IPS-20b (cell line): ENCODE measurements around the gene TFIP11.
"Not testable (repeated sequence)": the region's sequence is repeated elsewhere in the genome, so short reads cannot be mapped to it uniquely, and the experiment has no call there.

ENCODE experiments used
- H3K27ac ChIP-seq: one replicate; pipeline ENCODE4 v1.5.1; 2013; ENCODE audit warnings: low read length
- H3K27me3 ChIP-seq: 2 replicates; pipeline ENCODE4 v1.6.1; 2013; ENCODE audit warnings: mild to moderate bottlenecking, low read length, inconsistent platforms; ENCODE audit not compliant: insufficient read depth
- H3K36me3 ChIP-seq: 2 replicates; pipeline ENCODE4 v1.6.1; 2013; ENCODE audit warnings: low read depth, mild to moderate bottlenecking, inconsistent platforms, low read length, moderate library complexity; ENCODE audit not compliant: insufficient read depth
- H3K4me1 ChIP-seq: 2 replicates; pipeline ENCODE4 v1.6.1; 2013; ENCODE audit warnings: mild to moderate bottlenecking, control low read depth, inconsistent platforms, low read length, moderate library complexity; ENCODE audit not compliant: insufficient read depth
- H3K4me3 ChIP-seq: 2 replicates; pipeline ENCODE4 v1.5.1; 2013; ENCODE audit warnings: mild to moderate bottlenecking, low read length, inconsistent platforms
- H3K9ac ChIP-seq: 2 replicates; pipeline ENCODE4 v1.6.1; 2013; ENCODE audit warnings: low read depth, mild to moderate bottlenecking, inconsistent platforms, low read length, moderate library complexity
- H3K9me3 ChIP-seq: 2 replicates; pipeline ENCODE4 v1.6.1; 2013; ENCODE audit warnings: mild to moderate bottlenecking, low read depth, low read length, inconsistent platforms; ENCODE audit not compliant: insufficient read depth

The TFIP11 gene

GRCh38 chr22:26540119-26540518, 27.8 kb upstream of the TFIP11 start:
- H3K9ac ChIP-seq = no peak overlapping the region
- peaks cover 70% of the 10 kb centered on the region for H3K36me3 ChIP-seq
- H3K4me3 ChIP-seq = no peak overlapping the region
- no peaks in the 10 kb centered on the region for H3K4me1 ChIP-seq
- H3K27me3 ChIP-seq = no peaks in the 10 kb centered on the region
- no peaks in the 10 kb centered on the region for H3K9me3 ChIP-seq
- H3K27ac ChIP-seq = no peak overlapping the region

- H3K9ac ChIP-seq = no peak overlapping the region
- no peaks in the 10 kb centered on the region for H3K27me3 ChIP-seq
- H3K9me3 ChIP-seq = no peaks in the 10 kb centered on the region
- no peak overlapping the region for H3K4me3 ChIP-seq
- H3K27ac ChIP-seq = no peak overlapping the region
- H3K4me1 ChIP-seq = no peaks in the 10 kb centered on the region
- H3K36me3 ChIP-seq = peaks cover 76% of the 10 kb centered on the region
Observed at GRCh38 chr22:26536762-26537134, 24.5 kb upstream of the TFIP11 start.

GRCh38 chr22:26536056-26536761, 23.9 kb upstream of the TFIP11 start:
- no peak overlapping the region for H3K27ac ChIP-seq
- H3K27me3 ChIP-seq = no peaks in the 10 kb centered on the region
- H3K9me3 ChIP-seq = no peaks in the 10 kb centered on the region
- H3K4me3 ChIP-seq = no peak overlapping the region
- H3K4me1 ChIP-seq = no peaks in the 10 kb centered on the region
- H3K9ac ChIP-seq = no peak overlapping the region
- peaks cover 81% of the 10 kb centered on the region for H3K36me3 ChIP-seq

- Histone ChIP-seq H3K36me3 (peaks cover 80% of the 10 kb centered on the region), H3K9ac (no peak overlapping the region), H3K4me3 (no peak overlapping the region), H3K27ac (no peak overlapping the region), H3K4me1 (no peaks in the 10 kb centered on the region), H3K27me3 (no peaks in the 10 kb centered on the region), H3K9me3 (no peaks in the 10 kb centered on the region)
Observed at GRCh38 chr22:26535603-26535908, 23.3 kb upstream of the TFIP11 start.

GRCh38 chr22:26534874-26535602, 22.8 kb upstream of the TFIP11 start:
- no peaks in the 10 kb centered on the region for H3K4me1 ChIP-seq
- H3K9me3 ChIP-seq = no peaks in the 10 kb centered on the region
- H3K4me3 ChIP-seq = no peak overlapping the region
- no peaks in the 10 kb centered on the region for H3K27me3 ChIP-seq
- H3K9ac ChIP-seq = no peak overlapping the region
- peaks cover 77% of the 10 kb centered on the region for H3K36me3 ChIP-seq
- no peak overlapping the region for H3K27ac ChIP-seq

GRCh38 chr22:26534171-26534855, 22.0 kb upstream of the TFIP11 start:
- H3K36me3 ChIP-seq = peaks cover 77% of the 10 kb centered on the region
- H3K27ac ChIP-seq = no peak overlapping the region
- H3K4me1 ChIP-seq = no peaks in the 10 kb centered on the region
- no peaks in the 10 kb centered on the region for H3K27me3 ChIP-seq
- H3K4me3 ChIP-seq = no peak overlapping the region
- no peaks in the 10 kb centered on the region for H3K9me3 ChIP-seq
- H3K9ac ChIP-seq = no peak overlapping the region

GRCh38 chr22:26529345-26529744, 17.1 kb upstream of the TFIP11 start:
- no peak overlapping the region for H3K27ac ChIP-seq
- H3K4me1 ChIP-seq = no peaks in the 10 kb centered on the region

GRCh38 chr22:26528518-26528917, 16.2 kb upstream of the TFIP11 start:
- H3K27ac ChIP-seq, H3K4me1 ChIP-seq, H3K27me3 ChIP-seq, H3K9me3 ChIP-seq, H3K9ac ChIP-seq, H3K4me3 ChIP-seq: not testable (repeated sequence)
- peaks cover 87% of the 10 kb centered on the region for H3K36me3 ChIP-seq

More at GRCh38 chr22:26529345-26529744, 17.1 kb upstream of the TFIP11 start:
- Histone ChIP-seq H3K4me3 (no peak overlapping the region), H3K36me3 (peaks cover 83% of the 10 kb centered on the region), H3K27me3 (no peaks in the 10 kb centered on the region), H3K9ac (no peak overlapping the region), H3K9me3 (no peaks in the 10 kb centered on the region)

GRCh38 chr22:26527574-26528465, 15.5 kb upstream of the TFIP11 start:
- Histone ChIP-seq H3K4me1 (no peaks in the 10 kb centered on the region), H3K27me3 (no peaks in the 10 kb centered on the region), H3K9ac (no peak overlapping the region), H3K4me3 (no peak overlapping the region), H3K27ac (no peak overlapping the region), H3K36me3 (peaks cover 84% of the 10 kb centered on the region), H3K9me3 (no peaks in the 10 kb centered on the region)

GRCh38 chr22:26527167-26527566, 14.9 kb upstream of the TFIP11 start:
- H3K9ac ChIP-seq = no peak overlapping the region
- H3K27ac ChIP-seq = no peak overlapping the region
- no peaks in the 10 kb centered on the region for H3K4me1 ChIP-seq
- no peaks in the 10 kb centered on the region for H3K9me3 ChIP-seq
- no peak overlapping the region for H3K4me3 ChIP-seq
- H3K36me3 ChIP-seq = peaks cover 78% of the 10 kb centered on the region
- H3K27me3 ChIP-seq = no peaks in the 10 kb centered on the region

GRCh38 chr22:26525946-26526564, 13.8 kb upstream of the TFIP11 start:
- Histone ChIP-seq H3K4me1 (no peaks in the 10 kb centered on the region), H3K27me3 (no peaks in the 10 kb centered on the region), H3K36me3 (peaks cover 68% of the 10 kb centered on the region), H3K4me3 (no peak overlapping the region), H3K9me3 (no peaks in the 10 kb centered on the region), H3K9ac (no peak overlapping the region), H3K27ac (no peak overlapping the region)
